Small intestine (tissue), 7 donors: Measurements from ENCODE around the gene IL10. TPM values are rescaled to one million over a fixed set of nuclear protein-coding genes. Genes with fewer than 3 reads are reported as not detected.
A peak's percentile ranks its signal among the peaks of the same experiment; 100 is the strongest.

ENCODE experiments used
- DNase-seq, 2 donors: peaks; one replicate each; pipeline versions ENCODE4 v3.0.0 to v3.0.0-alpha.2; 2013
- FAIRE-seq: peaks from 2 replicates; lab custom pipeline; 2012; peaks lifted over from hg19 to GRCh38; lab: Jason Lieb, UNC
- H3K27ac ChIP-seq, 3 donors: one replicate each; pipeline ENCODE4 v1.5.1; 2013; ENCODE audit warnings: low read length in 2 of 3, mild to moderate bottlenecking in 2 of 3, control low read depth in 1 of 3, inconsistent platforms in 1 of 3, low read depth in 1 of 3, moderate library complexity in 1 of 3
- H3K27me3 ChIP-seq, 3 donors: one replicate each; pipeline ENCODE4 v1.6.1; 2013; ENCODE audit warnings: low read length in 3 of 3, inconsistent platforms in 1 of 3; ENCODE audit not compliant: control insufficient read depth in 3 of 3, insufficient read depth in 3 of 3
- H3K36me3 ChIP-seq, 3 donors: one replicate each; pipeline ENCODE4 v1.6.1; 2013; ENCODE audit warnings: low read length in 3 of 3, inconsistent platforms in 1 of 3, low read depth in 1 of 3, mild to moderate bottlenecking in 1 of 3, moderate library complexity in 1 of 3; ENCODE audit not compliant: control insufficient read depth in 3 of 3, insufficient read depth in 2 of 3
- H3K4me1 ChIP-seq, 3 donors: one replicate each; pipeline ENCODE4 v1.6.1; 2013; ENCODE audit warnings: low read length in 2 of 3, inconsistent platforms in 1 of 3, low read depth in 1 of 3, mild to moderate bottlenecking in 1 of 3, moderate library complexity in 1 of 3; ENCODE audit not compliant: control insufficient read depth in 3 of 3, insufficient read depth in 2 of 3
- H3K4me3 ChIP-seq, 3 donors: one replicate each; pipeline ENCODE4 v1.5.1; 2013; ENCODE audit warnings: low read length in 3 of 3, control low read depth in 1 of 3, inconsistent platforms in 1 of 3, low read depth in 1 of 3, mild to moderate bottlenecking in 1 of 3, moderate library complexity in 1 of 3
- H3K9me3 ChIP-seq, 2 donors: one replicate each; pipeline ENCODE4 v1.6.1; 2013; ENCODE audit warnings: low read depth in 1 of 2, low read length in 1 of 2; ENCODE audit not compliant: control insufficient read depth in 2 of 2, insufficient read depth in 1 of 2
- WGBS, 3 donors: extraction: QIAGEN DNeasy Blood & Tissue Kit; methylation state at CpG; one replicate each; pipeline ENCODE4 v1.1.7; 2013; 5-methylcytosine and 5-hydroxymethylcytosine counted together
- polyA plus RNA-seq, 4 donors: library from polyadenylated mRNA; stranded (reverse) in 3 of 4; unstranded in 1 of 4; fragments of 200-250 nt in 3 of 4; fragments of 120-200 nt in 1 of 4; gene quantifications; one replicate each; pipeline versions ENCODE4 v1.2.1 to v1.2.3, GENCODE V29; 2013
- donor health status: healthy with polysubstance abuse.
- donor health status: control.
- donor health status: control.
- donor health status: Bipolar disorder and iron deficiency.
- donor health status: healthy.

IL10 gene
- polyA plus RNA-seq, 4 donors, result 0.41 to 5.1 (median 0.54) TPM; not detected in 1

DNA sequence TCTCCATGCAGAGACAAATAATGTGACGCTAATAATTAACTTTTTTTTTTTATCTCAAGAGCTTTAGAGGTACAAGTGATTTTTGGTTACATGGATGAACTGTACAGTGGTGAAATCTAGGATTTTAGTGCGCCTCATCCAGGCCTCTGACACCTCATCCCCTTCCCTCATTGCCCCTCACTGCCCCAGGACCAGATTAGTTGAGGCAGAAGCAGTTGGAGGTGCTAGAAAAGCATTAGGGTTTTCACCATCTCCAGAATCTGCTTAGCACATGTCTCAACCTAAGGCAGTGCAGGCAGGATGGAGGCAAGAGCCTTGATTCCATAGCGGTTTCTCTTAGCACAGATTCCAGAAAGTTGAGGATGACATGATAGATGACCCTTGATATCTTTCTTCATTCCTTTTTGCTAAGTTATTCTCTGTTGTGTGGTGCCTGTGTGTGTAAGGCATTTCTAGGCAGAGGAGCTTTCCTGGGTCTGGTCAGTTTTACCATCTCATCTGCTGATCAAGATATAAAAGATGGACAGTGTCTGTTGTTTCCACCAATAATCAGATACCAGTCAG, 16.3 kb upstream of the IL10 start:
- FAIRE-seq, result no peak
- WGBS, 3 donors, result 81 to 91% (median 88%) methylated on average over 3 of the region's 3 CpGs

DNA sequence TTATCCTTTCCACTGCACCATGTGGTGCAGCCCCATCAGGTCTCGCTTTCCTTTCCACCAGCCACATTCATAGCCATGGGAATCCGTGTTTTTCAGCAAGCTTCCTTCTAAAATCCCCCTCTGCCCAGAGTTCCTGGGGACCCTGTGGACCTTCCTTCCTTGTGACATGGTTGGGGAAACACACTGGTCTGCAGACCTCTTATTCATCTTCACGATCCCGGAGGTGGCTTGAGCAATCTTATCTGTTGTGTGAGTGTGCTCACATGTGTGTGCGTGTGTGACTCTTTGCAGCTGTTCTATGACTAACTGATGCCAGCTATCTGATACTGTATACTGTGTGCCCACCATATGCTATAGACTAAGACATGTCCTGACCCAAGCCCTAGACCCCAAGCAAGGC, 15.6 kb upstream of the IL10 start:
- Histone ChIP-seq H3K4me3 (no peak overlapping the region), H3K27me3 (no peaks in the 10 kb centered on the region), H3K36me3 (no peaks in the 10 kb centered on the region), H3K9me3 (no peaks in the 10 kb centered on the region), H3K27ac (no peak overlapping the region), H3K4me1 (no peaks in the 10 kb centered on the region)
- WGBS, 3 donors, result 88 to 93% (median 89%) methylated on average over 5 of the region's 5 CpGs
- DNase-seq (no peak), FAIRE-seq (no peak)

More for the DNA sequence above, 16.3 kb upstream of the IL10 start:
- no peak overlapping the region for H3K4me3 ChIP-seq
- H3K4me1 ChIP-seq, result no peaks in the 10 kb centered on the region
- H3K27me3 ChIP-seq, result no peaks in the 10 kb centered on the region
- no peak for DNase-seq
- H3K9me3 ChIP-seq, result no peaks in the 10 kb centered on the region
- H3K27ac ChIP-seq, result no peak overlapping the region
- H3K36me3 ChIP-seq, result no peaks in the 10 kb centered on the region

DNA sequence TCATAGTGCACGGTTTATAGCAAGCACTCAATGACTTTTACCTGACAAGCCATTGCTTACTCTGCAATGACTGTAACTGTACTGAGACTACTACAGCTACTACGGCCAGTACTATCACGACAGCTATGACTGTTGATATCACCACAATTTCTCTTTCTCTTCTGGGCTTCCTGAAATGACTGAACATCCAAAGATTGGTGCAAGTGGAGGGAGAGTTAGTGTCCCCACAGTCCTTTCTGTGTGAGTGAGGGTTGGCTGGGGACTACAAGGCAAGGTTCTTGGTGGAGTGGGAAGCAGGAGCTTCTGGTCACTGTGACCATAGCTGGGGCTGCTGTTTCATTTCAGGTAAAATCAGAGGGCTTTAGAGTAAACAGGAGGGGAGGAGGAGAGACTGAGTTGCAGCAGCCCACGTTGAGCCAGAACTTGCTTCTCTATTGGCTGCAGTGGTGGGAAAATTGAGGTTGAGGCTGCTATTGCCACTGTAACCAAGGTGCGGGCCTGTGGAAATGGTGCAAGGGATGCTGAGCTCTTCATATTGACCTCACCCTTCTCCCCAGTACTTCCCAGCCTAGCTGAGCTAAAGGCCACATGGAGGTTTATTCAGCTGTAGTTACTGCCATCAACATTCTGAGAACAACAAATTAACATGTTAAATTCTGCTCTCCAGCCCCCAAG, 14.1 kb upstream of the IL10 start:
- H3K36me3 ChIP-seq, result no peaks in the 10 kb centered on the region
- no peak overlapping the region for H3K4me3 ChIP-seq
- no peak for DNase-seq
- 69 to 76% (median 72%) methylated on average over 5 of the region's 5 CpGs for WGBS, 3 donors
- no peak overlapping the region for H3K27ac ChIP-seq
- no peaks in the 10 kb centered on the region for H3K4me1 ChIP-seq
- no peaks in the 10 kb centered on the region for H3K27me3 ChIP-seq
- no peaks in the 10 kb centered on the region for H3K9me3 ChIP-seq
- FAIRE-seq, result no peak

DNA sequence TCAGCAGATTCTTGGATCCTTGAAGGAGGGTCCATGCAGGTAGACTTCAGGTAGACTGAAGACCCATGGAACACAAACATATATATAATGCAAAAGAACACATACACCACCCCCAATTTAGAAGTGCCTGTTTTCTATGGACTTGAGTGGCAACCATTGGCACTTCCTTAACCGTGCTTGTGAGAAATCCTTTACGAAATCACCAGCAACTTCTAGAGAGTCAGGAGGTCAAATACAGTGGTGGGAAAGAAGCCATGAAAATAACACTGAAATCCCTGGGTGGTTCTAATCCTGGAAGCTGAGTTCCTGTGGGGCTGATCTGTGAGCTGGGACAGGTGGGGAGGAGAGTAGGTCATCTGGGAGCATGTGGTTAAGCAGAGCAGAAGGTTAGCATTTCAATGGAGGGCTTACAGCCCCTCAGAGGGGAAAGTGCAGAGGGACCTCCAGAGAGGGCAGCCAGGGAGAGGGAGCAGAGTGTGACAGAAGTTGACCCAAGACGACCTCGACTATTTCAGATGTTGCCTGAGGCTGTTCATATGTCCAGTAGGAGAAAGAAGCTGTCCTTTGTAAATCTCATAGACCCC, 13.0 kb upstream of the IL10 start:
- Histone ChIP-seq H3K4me1 (no peaks in the 10 kb centered on the region), H3K4me3 (no peak overlapping the region), H3K27ac (no peak overlapping the region), H3K36me3 (no peaks in the 10 kb centered on the region), H3K9me3 (no peaks in the 10 kb centered on the region), H3K27me3 (no peaks in the 10 kb centered on the region)
- DNase-seq, result no peak
- FAIRE-seq, result no peak
- WGBS, 3 donors, result 86 to 93% (median 90%) methylated on average over 4 of the region's 4 CpGs

DNA sequence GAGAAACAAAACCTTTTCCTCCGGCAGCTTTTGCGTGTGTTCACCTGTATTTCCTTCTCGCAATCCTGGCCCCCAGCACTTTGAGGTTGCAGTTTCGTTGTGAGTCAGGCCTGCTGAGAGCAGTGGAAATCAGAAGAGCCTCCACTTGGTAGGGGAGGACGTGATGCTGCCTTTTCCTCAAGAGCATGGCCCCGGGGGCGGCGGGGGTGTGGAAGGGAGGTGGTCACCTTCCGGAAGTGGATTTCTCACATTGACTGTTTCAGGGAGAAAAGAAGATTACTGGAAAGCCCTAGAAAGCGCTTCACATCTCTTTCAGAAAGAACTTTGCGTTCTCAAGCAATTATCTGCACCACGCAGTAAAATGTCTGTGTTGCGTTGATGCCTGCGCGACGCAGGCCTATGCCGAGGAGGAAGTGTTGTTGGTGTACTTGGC, 12.2 kb upstream of the IL10 start:
- no peaks in the 10 kb centered on the region for H3K36me3 ChIP-seq
- no peak for FAIRE-seq
- 66 to 82% (median 81%) methylated on average over 17 of the region's 17 CpGs for WGBS, 3 donors
- H3K27me3 ChIP-seq, result no peaks in the 10 kb centered on the region
- H3K4me1 ChIP-seq, result no peaks in the 10 kb centered on the region
- no peaks in the 10 kb centered on the region for H3K9me3 ChIP-seq
- peak in 1 of 2 donors; percentile 48 for DNase-seq
- peak overlapping the region in 1 of 3 donors; percentile 64 for H3K27ac ChIP-seq
- no peak overlapping the region for H3K4me3 ChIP-seq

DNA sequence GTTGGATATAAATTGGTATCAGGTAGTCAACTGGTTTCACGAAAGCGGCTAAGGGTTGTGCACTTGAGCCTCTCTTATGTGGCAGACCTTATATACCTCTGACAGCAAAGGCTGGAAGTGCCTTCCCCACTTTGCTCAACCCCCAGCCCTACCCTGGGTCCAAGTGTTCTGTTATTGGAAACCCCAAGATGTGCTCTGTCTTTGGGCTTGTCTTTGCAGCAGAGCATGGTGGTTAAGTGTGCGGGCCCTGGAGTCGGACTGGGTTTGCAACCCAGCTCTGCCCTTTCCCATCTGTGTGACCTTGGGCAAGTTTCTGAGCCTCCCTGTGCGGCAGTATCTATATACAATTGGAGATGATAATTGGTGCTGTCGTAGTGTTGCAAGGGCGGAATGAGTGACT, 11.2 kb upstream of the IL10 start:
- Histone ChIP-seq H3K4me3 (no peak overlapping the region), H3K27me3 (no peaks in the 10 kb centered on the region), H3K9me3 (no peaks in the 10 kb centered on the region), H3K36me3 (no peaks in the 10 kb centered on the region), H3K27ac (no peak overlapping the region), H3K4me1 (no peaks in the 10 kb centered on the region)
- WGBS, 3 donors, result 83 to 91% (median 90%) methylated on average over 7 of the region's 7 CpGs
- no peak for FAIRE-seq
- DNase-seq, result no peak

DNA sequence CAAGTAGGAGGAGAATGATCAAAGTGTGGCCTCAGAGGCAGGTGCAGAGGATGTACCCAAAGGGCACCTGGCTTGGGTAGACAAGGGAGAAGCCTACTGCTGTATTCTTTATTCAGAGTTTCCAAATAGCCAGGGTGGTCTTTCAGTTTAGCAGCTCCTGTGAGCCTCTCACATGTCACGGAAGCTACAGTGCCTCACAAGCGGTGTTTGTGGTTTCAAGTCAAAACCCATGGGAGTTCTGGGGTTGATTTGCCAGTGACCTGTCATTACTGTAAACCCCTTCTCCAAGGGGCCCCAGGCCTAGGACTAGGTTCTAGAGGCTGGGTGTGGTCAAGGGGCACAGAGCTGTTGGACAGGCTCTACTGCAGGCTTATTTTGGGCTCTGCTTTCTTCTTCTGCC, 10.2 kb upstream of the IL10 start:
- no peak for DNase-seq
- no peaks in the 10 kb centered on the region for H3K4me1 ChIP-seq
- no peaks in the 10 kb centered on the region for H3K36me3 ChIP-seq
- no peak for FAIRE-seq
- no peaks in the 10 kb centered on the region for H3K9me3 ChIP-seq
- no peaks in the 10 kb centered on the region for H3K27me3 ChIP-seq
- no peak overlapping the region for H3K4me3 ChIP-seq
- no peak overlapping the region for H3K27ac ChIP-seq
- 69 to 85% (median 81%) methylated on average over 2 of the region's 2 CpGs for WGBS, 3 donors

DNA sequence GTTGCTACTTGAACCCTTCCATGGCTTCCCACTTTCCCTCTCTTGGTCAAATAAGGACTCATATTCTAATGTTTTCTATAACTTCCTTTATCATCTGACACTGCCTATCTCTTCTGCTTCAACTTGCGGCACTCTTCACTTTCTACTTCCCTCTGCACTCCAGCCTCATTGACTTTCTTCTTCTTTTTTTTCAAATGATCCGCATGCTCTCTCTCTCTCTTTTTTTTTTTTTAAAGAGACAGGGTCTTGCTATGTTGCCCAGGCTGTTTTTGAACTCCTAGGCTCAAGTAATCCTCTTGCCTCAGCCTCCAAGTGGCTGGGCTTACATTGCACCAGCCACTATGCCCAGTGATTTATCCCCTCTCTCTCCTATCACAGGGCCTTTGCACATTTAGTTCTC, 7.3 kb upstream of the IL10 start:
- no peak for FAIRE-seq
- DNase-seq, result no peak
- Histone ChIP-seq H3K36me3 (no peaks in the 10 kb centered on the region), H3K9me3 (no peaks in the 10 kb centered on the region), H3K4me1 (peaks cover 0 to 3% (median 0%) of the 10 kb centered on the region in 3 donors), H3K4me3 (no peak overlapping the region), H3K27me3 (no peaks in the 10 kb centered on the region), H3K27ac (no peak overlapping the region)
- 60 to 71% (median 61%) methylated on average over 2 of the region's 2 CpGs for WGBS, 3 donors
